NOMO-1 treated with DMSO at 0.1 percent for 48 hours (cell line): ENCODE data around the gene TP73.

Experiments
- DNase-seq: peaks from one replicate; lab custom pipeline; 2025; ENCODE audit not compliant: unreplicated experiment; lab: John Stamatoyannopoulos, UW

Gene TP73

GRCh38 chr1:3761296-3762010 is 109.1 kb downstream of the TP73 start:
- no peak for DNase-seq

DNA sequence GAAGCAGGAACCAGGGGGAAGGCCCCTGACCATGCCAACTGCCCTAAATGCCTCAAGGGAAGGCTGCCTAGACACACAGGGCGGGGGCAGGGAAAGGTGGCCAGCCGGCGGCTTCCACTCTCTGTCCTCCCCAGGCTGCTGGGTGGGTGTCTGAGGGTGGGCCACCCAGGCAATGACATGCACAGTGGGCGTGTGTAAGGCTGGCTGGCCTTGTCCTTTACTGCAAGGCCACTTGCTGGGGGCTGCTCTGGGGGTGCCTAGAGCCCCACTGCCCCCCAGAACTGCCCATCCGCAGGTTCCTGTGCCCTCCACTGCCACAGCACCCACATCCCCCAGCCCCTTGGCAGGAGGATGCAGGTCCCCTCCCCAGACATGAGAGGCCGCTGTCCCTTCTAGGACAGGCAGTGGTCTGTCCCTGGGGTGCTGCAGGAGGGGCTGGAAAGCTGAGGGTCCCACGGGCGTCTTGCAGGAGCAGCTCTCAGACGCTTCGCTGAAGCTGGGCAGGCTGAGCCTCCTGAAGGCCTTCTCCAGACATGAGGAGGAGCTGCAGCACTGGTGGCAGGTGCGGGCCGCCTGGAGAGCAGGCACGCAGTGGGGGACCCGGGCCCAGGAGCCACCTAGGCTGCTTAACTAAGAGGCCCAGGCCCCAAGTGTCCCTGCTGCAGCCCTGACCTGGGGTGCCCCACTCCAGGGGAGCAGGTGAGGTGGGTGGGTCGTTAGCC is 110.0 kb downstream of the TP73 start:
- DNase-seq: no peak

GRCh38 chr1:3762873-3763228 is 110.5 kb downstream of the TP73 start:
- DNase-seq: no peak

- no peak for DNase-seq
Measured at GRCh38 chr1:3763351-3764125, 111.2 kb downstream of the TP73 start.

- DNase-seq: no peak
Measured at GRCh38 chr1:3767328-3767925, 115.1 kb downstream of the TP73 start.

DNA sequence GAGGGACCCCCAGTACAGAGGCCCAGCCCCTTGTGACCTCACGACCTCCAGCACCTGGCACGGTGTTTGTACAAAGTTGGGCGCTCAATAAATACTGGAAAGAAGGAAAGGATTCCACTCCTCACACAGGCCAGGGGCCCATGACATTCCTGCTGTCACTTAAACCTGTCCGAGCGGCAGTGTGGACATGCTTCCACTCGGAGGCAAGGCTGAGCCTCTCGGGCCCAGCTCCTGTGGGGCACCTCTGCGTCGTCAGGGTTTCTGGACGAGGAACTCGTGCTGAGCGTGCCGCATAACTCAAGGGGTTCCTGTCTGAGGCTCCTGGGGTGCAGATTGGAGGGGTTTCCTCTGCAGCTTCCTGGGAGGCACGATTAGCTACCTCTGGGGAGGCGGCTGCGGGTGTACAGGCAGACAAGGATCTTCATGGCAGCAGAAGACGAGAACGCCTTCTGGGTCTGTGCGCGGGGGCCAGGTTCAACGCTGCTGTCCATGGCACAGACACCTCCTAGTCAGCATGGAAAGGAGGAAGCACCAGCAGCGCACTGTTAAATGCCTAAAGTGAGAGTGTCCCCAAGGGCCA is 116.6 kb downstream of the TP73 start:
- no peak for DNase-seq

GRCh38 chr1:3770047-3770765 is 117.9 kb downstream of the TP73 start:
- DNase-seq: no peak

DNA sequence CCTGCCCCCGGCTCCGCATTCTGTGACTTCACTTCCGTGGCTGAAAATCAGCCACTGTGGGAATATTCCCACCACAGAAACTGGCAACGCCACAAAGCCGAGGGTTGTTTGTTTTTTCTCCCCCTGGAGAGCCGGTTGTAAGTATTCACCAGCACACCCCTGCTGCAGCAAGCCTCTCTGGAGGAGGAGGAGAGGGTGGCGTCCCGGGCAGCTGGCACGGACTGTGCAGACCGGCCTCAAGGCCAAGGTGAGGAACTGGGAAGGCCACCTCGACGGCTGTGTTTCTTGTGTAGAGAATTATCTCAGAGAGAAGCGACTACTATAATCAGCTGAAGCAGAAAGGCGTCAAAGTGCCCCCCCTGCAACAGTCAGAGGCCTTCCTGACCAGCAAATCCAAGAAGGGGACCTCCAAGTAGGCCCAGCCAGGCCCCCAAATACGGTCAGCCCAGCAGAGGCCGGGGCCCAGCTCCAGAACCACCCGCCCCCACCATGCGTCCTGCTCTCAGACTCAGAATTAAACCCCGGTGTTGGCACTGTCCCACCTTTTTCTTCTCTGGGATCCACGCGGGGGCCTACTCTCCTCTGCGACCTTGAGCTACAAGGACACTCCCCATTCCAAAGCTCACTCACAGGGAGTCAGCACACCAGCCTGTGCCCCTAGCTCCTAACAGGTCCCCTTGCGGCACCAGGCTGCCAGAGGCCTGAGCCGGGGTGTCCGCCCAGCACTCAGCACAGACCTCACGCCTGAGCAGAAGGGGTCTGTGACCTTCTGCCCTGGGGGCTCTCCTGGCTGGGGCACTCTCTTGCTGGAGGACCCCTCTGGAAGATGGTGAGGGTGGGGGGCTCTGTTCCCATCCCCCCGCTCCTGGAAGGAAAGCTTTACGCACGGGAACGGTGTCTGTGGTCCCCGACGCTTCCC is 119.1 kb downstream of the TP73 start:
- DNase-seq: no peak

GRCh38 chr1:3772027-3772714 is 119.9 kb downstream of the TP73 start:
- DNase-seq: peak; percentile 83

DNA sequence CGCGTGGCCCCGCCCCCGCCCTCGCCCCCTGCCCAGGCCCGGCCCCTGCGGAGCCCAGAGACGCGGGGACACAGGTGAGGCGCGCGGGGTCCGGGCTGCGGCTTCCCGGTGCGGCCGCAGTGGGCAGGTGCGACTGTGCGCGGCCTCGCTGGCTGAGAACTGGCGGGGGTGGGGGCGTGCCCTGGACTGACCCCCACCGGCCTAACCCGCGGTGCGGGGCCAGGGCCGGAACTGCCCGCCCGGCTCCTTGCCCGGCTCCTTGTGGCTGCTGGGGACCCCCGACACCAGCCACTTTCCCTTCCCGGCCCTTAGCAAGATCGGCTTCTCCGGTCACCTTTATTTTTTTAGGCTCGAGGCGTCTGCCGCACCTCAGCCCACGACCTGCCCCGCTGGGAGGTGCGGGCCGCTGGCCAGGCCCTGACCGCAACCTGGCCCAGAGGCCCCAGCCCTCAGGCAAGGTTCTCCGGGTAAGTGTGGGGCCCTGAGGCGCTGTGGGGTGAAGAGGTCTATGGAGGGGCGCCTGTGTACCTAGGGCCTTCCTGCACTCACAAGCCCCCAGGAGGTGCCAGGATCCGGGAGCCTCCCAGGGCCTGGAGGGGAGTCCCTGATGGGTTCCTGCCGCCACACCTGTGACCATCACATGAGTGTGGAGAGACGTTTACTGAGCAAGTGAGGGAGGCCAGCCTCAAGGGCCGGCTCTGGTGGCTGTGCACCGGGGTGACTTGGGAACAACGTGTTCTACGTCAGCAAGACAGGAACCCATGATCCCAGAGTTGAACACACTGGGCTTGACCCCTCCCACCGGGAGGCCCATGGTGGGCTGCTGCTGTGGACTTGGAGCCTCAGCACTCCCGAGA is 120.6 kb downstream of the TP73 start, which contains the start of gene SMIM1:
TSS of gene SMIM1 (plus strand) at position 35 of the 857 bp plus-strand sequence. CDS start 2,625 bp downstream, outside the sequence.
- DNase-seq: no peak

- DNase-seq: no peak
Measured at GRCh38 chr1:3773572-3774275, 121.4 kb downstream of the TP73 start.

GRCh38 chr1:3774276-3774945 is 122.1 kb downstream of the TP73 start:
- no peak for DNase-seq

GRCh38 chr1:3774946-3775489 is 122.7 kb downstream of the TP73 start:
- no peak for DNase-seq

- peak; percentile 42 for DNase-seq
Measured at GRCh38 chr1:3775490-3776230, 123.3 kb downstream of the TP73 start.

- DNase-seq: no peak
Measured at GRCh38 chr1:3776231-3776961, 124.1 kb downstream of the TP73 start.
